H9 (cell line): ENCODE results near the gene EFCAB6. TPM values are rescaled to one million over a fixed set of nuclear protein-coding genes. Genes with fewer than 3 reads are reported as not detected.

Experiments used
- DNase-seq: peaks from one replicate; pipeline ENCODE4 v3.0.0-alpha.2; 2017
- H2AFZ ChIP-seq: one replicate; pipeline ENCODE4 v1.6.1; 2013; ENCODE audit warnings: mild to moderate bottlenecking, low read length, control low read depth, moderate library complexity
- H2AK5ac ChIP-seq: 2 replicates; pipeline ENCODE4 v1.6.1; 2013; ENCODE audit warnings: low read length, control low read depth, mixed read lengths; ENCODE audit not compliant: insufficient read length
- H2BK120ac ChIP-seq: one replicate; pipeline ENCODE4 v1.6.1; 2013; ENCODE audit warnings: low read depth, mild to moderate bottlenecking, low read length, control low read depth, inconsistent platforms; ENCODE audit not compliant: poor library complexity, severe bottlenecking
- H2BK12ac ChIP-seq: 2 replicates; pipeline ENCODE4 v1.6.1; 2013; ENCODE audit warnings: low read length, control low read depth, mixed read lengths, low read depth; ENCODE audit not compliant: insufficient read length
- H2BK15ac ChIP-seq: 2 replicates; pipeline ENCODE4 v1.6.1; 2013; ENCODE audit warnings: low read depth, low read length, control low read depth
- H2BK20ac ChIP-seq: one replicate; pipeline ENCODE4 v1.6.1; 2013; ENCODE audit warnings: low read depth, mild to moderate bottlenecking, low read length, control low read depth, inconsistent platforms; ENCODE audit not compliant: poor library complexity, severe bottlenecking
- H2BK5ac ChIP-seq: 2 replicates; pipeline ENCODE4 v1.6.1; 2013; ENCODE audit warnings: low read length, control low read depth, mixed read lengths; ENCODE audit not compliant: insufficient read length
- H3K14ac ChIP-seq: 2 replicates; pipeline ENCODE4 v1.6.1; 2013; ENCODE audit warnings: low read length, control low read depth; ENCODE audit not compliant: insufficient read depth
- H3K18ac ChIP-seq: 2 replicates; pipeline ENCODE4 v1.6.1; 2013; ENCODE audit warnings: low read depth, mild to moderate bottlenecking, mixed read lengths, low read length, control low read depth; ENCODE audit not compliant: insufficient read length
- H3K23ac ChIP-seq: 2 replicates; pipeline ENCODE4 v1.6.1; 2013; ENCODE audit warnings: low read length, control low read depth, mixed read lengths, low read depth; ENCODE audit not compliant: insufficient read length
- H3K23me2 ChIP-seq: 2 replicates; pipeline ENCODE4 v1.6.1; 2013; ENCODE audit warnings: low read depth, mild to moderate bottlenecking, mixed read lengths, low read length, control low read depth; ENCODE audit not compliant: insufficient read length, poor library complexity, severe bottlenecking
- H3K27ac ChIP-seq: 2 replicates; pipeline ENCODE4 v1.5.1; 2013; ENCODE audit warnings: low read length, control low read depth, mixed read lengths, low read depth; ENCODE audit not compliant: insufficient read length
- H3K27me3 ChIP-seq: 2 replicates; pipeline ENCODE4 v1.6.1; 2013; ENCODE audit warnings: low read length, control low read depth, inconsistent platforms; ENCODE audit not compliant: insufficient read depth
- H3K4ac ChIP-seq: 2 replicates; pipeline ENCODE4 v1.6.1; 2013; ENCODE audit warnings: low read depth, mild to moderate bottlenecking, control low read depth, inconsistent platforms, low read length, moderate library complexity
- H3K4me1 ChIP-seq: 2 replicates; pipeline ENCODE4 v1.6.1; 2013; ENCODE audit warnings: low read length, control low read depth, inconsistent platforms; ENCODE audit not compliant: insufficient read depth
- H3K4me2 ChIP-seq: 2 replicates; pipeline ENCODE4 v1.6.1; 2013; ENCODE audit warnings: low read length, control low read depth, mixed read lengths; ENCODE audit not compliant: insufficient read length, insufficient read depth
- H3K56ac ChIP-seq: 2 replicates; pipeline ENCODE4 v1.6.1; 2013; ENCODE audit warnings: low read depth, mild to moderate bottlenecking, mixed read lengths, low read length, control low read depth; ENCODE audit not compliant: insufficient read length
- H3K79me1 ChIP-seq: 2 replicates; pipeline ENCODE4 v1.6.1; 2013; ENCODE audit warnings: low read depth, mild to moderate bottlenecking, moderate library complexity, low read length, control low read depth, inconsistent platforms; ENCODE audit not compliant: insufficient read depth, poor library complexity, severe bottlenecking
- H3K79me2 ChIP-seq: 2 replicates; pipeline ENCODE4 v1.6.1; 2013; ENCODE audit warnings: low read length, control low read depth, inconsistent platforms; ENCODE audit not compliant: insufficient read depth
- H3K9ac ChIP-seq: 2 replicates; pipeline ENCODE4 v1.6.1; 2013; ENCODE audit warnings: low read length, control low read depth, mixed read lengths; ENCODE audit not compliant: insufficient read length; ENCODE audit errors: extremely low read depth
- H3K9me3 ChIP-seq: one replicate; pipeline ENCODE4 v1.6.1; 2013; ENCODE audit warnings: low read depth, low read length, inconsistent platforms; ENCODE audit not compliant: control insufficient read depth
- H3T11ph ChIP-seq: one replicate; pipeline ENCODE4 v1.6.1; 2013; ENCODE audit warnings: mild to moderate bottlenecking, low read length, control low read depth, inconsistent platforms
- H4K20me1 ChIP-seq: one replicate; pipeline ENCODE4 v1.6.1; 2013; ENCODE audit not compliant: control insufficient read depth, insufficient read length, insufficient read depth
- H4K5ac ChIP-seq: 2 replicates; pipeline ENCODE4 v1.6.1; 2013; ENCODE audit warnings: low read depth, mild to moderate bottlenecking, mixed read lengths, low read length, control low read depth; ENCODE audit not compliant: insufficient read length
- H4K8ac ChIP-seq: replicated peaks from 2 replicates; pipeline ENCODE4 v1.6.1; 2013; ENCODE audit warnings: low read length, control low read depth, mixed read lengths, low read depth; ENCODE audit not compliant: insufficient read length
- H4K91ac ChIP-seq: 2 replicates; pipeline ENCODE4 v1.6.1; 2013; ENCODE audit warnings: low read depth, mild to moderate bottlenecking, moderate library complexity, mixed read lengths, low read length, control low read depth; ENCODE audit not compliant: insufficient read length
- H3K27ac Mint-ChIP-seq, 3 experiments: 2 replicates in 2 of 3; 3 replicates in 1 of 3; pipeline ENCODE4 v1.8.0; 2020 to 2021; ENCODE audit warnings: mixed read lengths in 3 of 3, mild to moderate bottlenecking in 1 of 3, moderate library complexity in 1 of 3
- H3K27me3 Mint-ChIP-seq: 2 replicates; pipeline ENCODE4 v1.8.0; 2021; ENCODE audit warnings: low read depth, mild to moderate bottlenecking, moderate library complexity, mixed read lengths
- H3K36me3 Mint-ChIP-seq, 3 experiments: 2 replicates in 2 of 3; 3 replicates in 1 of 3; pipeline ENCODE4 v1.8.0; 2020 to 2021; ENCODE audit warnings: low read depth in 3 of 3, mixed read lengths in 3 of 3; ENCODE audit not compliant: insufficient read depth in 1 of 3
- H3K4me1 Mint-ChIP-seq, 2 experiments: 2 replicates each; pipeline ENCODE4 v1.8.0; 2020; ENCODE audit warnings: mixed read lengths in 2 of 2
- H3K4me3 Mint-ChIP-seq, 2 experiments: 2 replicates in 1 of 2; 3 replicates in 1 of 2; pipeline ENCODE4 v1.8.0; 2020 to 2021; ENCODE audit warnings: mild to moderate bottlenecking in 2 of 2, mixed read lengths in 2 of 2, moderate library complexity in 1 of 2
- H3K9me3 Mint-ChIP-seq, 2 experiments: 2 replicates in 1 of 2; 3 replicates in 1 of 2; pipeline ENCODE4 v1.8.0; 2020; ENCODE audit warnings: mild to moderate bottlenecking in 2 of 2, mixed read lengths in 2 of 2, moderate library complexity in 1 of 2
- CTCF ChIP-seq: fragments of 200-600 bp; sonication (generic); conservative IDR thresholded peaks from 3 replicates; pipeline ENCODE4 v1.8.0; 2021; ENCODE audit warnings: antibody characterized with exemption, mild to moderate bottlenecking
- WGBS: extraction: QIAGEN DNeasy Blood & Tissue Kit; methylation state at CpG from one replicate; pipeline ENCODE4 v1.1.7; 2013; ENCODE audit warnings: missing lambda C conversion rate, low lambda C conversion rate, mixed read lengths; ENCODE audit not compliant: insufficient read length; ENCODE audit errors: extremely low coverage; 5-methylcytosine and 5-hydroxymethylcytosine counted together
- total RNA-seq: library from RNA; stranded (reverse); gene quantifications from 2 replicates; pipeline ENCODE4 v1.2.1, GENCODE V29; 2021

Gene EFCAB6
- total RNA-seq, 1 experiment from 2014 or later = 0.31 TPM

DNA sequence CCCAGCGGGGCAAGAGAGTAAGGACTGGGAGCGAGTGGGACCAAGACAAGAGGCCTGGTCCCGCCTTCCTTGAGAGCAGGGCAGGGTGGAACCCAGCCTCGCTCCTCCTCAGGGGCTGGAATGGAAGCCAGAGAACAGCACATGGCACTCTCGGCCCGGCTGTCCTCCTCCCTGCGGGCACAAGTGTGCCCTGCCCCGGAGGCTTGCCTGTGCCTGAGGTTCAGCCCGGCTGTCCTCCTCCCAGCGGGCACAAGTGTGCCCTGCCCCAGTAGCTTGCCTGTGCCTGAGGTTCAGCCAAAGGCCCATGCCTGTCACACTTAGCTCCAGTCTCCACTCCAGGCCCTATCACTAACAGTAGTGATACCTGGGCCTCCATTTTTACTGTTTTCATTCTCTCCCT lies 26.1 kb upstream of the EFCAB6 start:
- Histone ChIP-seq H2BK15ac (no peak overlapping the region), H3K9me3 (no peaks in the 10 kb centered on the region), H4K91ac (no peak overlapping the region), H3K9ac (no peak overlapping the region), H3T11ph (no peak overlapping the region), H4K8ac (no peak overlapping the region), H3K79me1 (peaks cover 3% of the 10 kb centered on the region), H2BK5ac (no peak overlapping the region), H3K23me2 (no peaks in the 10 kb centered on the region), H2BK120ac (no peak overlapping the region), H2BK12ac (no peak overlapping the region), H3K4ac (no peak overlapping the region), H3K18ac (no peak overlapping the region), H3K14ac (no peak overlapping the region), H3K79me2 (peaks cover 2% of the 10 kb centered on the region; the same call in 1 of the 2 replicates), H3K4me1 (no peaks in the 10 kb centered on the region), H3K27me3 (no peaks in the 10 kb centered on the region), H3K4me2 (no peak overlapping the region), H3K23ac (no peak overlapping the region), H3K56ac (no peak overlapping the region), H4K20me1 (no peaks in the 10 kb centered on the region), H2AK5ac (no peak overlapping the region), H3K27ac (no peak overlapping the region), H2BK20ac (no peak overlapping the region), H4K5ac (no peak overlapping the region), H2AFZ (no peak overlapping the region)
- Mint-ChIP-seq H3K27me3 (no peaks in the 10 kb centered on the region), H3K9me3 (no peaks in the 10 kb centered on the region), H3K36me3 (peaks cover 9 to 30% (median 28%) of the 10 kb centered on the region in 3 experiments; a peak in 6 of 7 replicates), H3K27ac (peak overlapping the region in 1 of 3 experiments; percentile 68; a peak in 2 of 7 replicates), H3K4me1 (no peaks in the 10 kb centered on the region; a peak in 1 of 4 replicates), H3K4me3 (no peak overlapping the region; a peak in 1 of 5 replicates)
- TF ChIP-seq CTCF = no peak
- no peak for DNase-seq
- WGBS = no CpG with 5 or more reads among the region's 10 CpGs
